Sigmoid colon (tissue), 4 donors: Measurements from ENCODE around the gene CBX2.

Experiments used
- CTCF ChIP-seq, 4 experiments: fragments of 450-650 bp in 3 of 4; fragments of 200-600 bp in 1 of 4; IDR thresholded peaks; one replicate each; pipeline ENCODE4 v1.5.1; 2016 to 2019; ENCODE audit warnings: antibody characterized with exemption in 4 of 4, mild to moderate bottlenecking in 3 of 4, moderate library complexity in 2 of 4
- EP300 ChIP-seq, 4 donors: sonication (generic); formaldehyde crosslinking; IDR thresholded peaks; one replicate each; pipeline ENCODE4 v1.6.1; 2017; ENCODE audit warnings: antibody characterized with exemption in 4 of 4
- POLR2AphosphoS5 ChIP-seq, 4 donors: sonication (generic); formaldehyde crosslinking; IDR thresholded peaks; one replicate each; pipeline ENCODE4 v1.6.1; 2017; ENCODE audit warnings: antibody characterized with exemption in 4 of 4

GRCh38 chr17:79740413-79740812 lies 37.5 kb upstream of the CBX2 start:
- TF ChIP-seq CTCF (IDR thresholded peaks at IDR 0.05) (no peak), EP300 (IDR thresholded peaks at IDR 0.05) (no peak), POLR2AphosphoS5 (IDR thresholded peaks at IDR 0.05) (no peak)
